Lung (tissue), 12 donors: ENCODE results near the gene PWWP2B. TPM values are rescaled to one million over a fixed set of nuclear protein-coding genes. Genes with fewer than 3 reads are reported as not detected.

ENCODE experiments used
- ATAC-seq: fragments of 200-7000 bp; cut with Tn5 transposase; one replicate; pipeline ENCODE4 v1.9.1; 2020; ENCODE audit warnings: moderate number of reproducible peaks; ENCODE audit not compliant: insufficient read depth, low FRiP score
- DNase-seq, 3 donors: peaks; one replicate each; pipeline ENCODE4 v3.0.0-alpha.2; 2013 to 2017
- H3K27ac ChIP-seq, 2 donors: one replicate each; pipeline ENCODE4 v1.5.1; 2013; ENCODE audit warnings: mild to moderate bottlenecking in 2 of 2, moderate library complexity in 2 of 2, control low read depth in 1 of 2, inconsistent platforms in 1 of 2, low read depth in 1 of 2, low read length in 1 of 2
- H3K27me3 ChIP-seq, 3 donors: one replicate each; pipeline ENCODE4 v1.5.1; 2013; ENCODE audit warnings: low read length in 2 of 3; ENCODE audit not compliant: control insufficient read depth in 3 of 3, insufficient read depth in 3 of 3
- H3K36me3 ChIP-seq, 4 donors: one replicate each; pipeline ENCODE4 v1.5.1; 2013; ENCODE audit warnings: low read length in 4 of 4, mild to moderate bottlenecking in 1 of 4, moderate library complexity in 1 of 4; ENCODE audit not compliant: control insufficient read depth in 4 of 4, insufficient read depth in 4 of 4
- H3K4me1 ChIP-seq, 5 donors: one replicate each; pipeline ENCODE4 v1.5.1; 2013; ENCODE audit warnings: low read length in 5 of 5, mild to moderate bottlenecking in 2 of 5, moderate library complexity in 1 of 5; ENCODE audit not compliant: control insufficient read depth in 5 of 5, insufficient read depth in 5 of 5
- H3K4me3 ChIP-seq: one replicate; pipeline ENCODE4 v1.5.1; 2013; ENCODE audit warnings: mild to moderate bottlenecking, control low read depth, moderate library complexity
- H3K9ac ChIP-seq, 2 donors: one replicate each; pipeline ENCODE4 v1.5.1; 2013; ENCODE audit warnings: low read length in 2 of 2, control low read depth in 1 of 2; ENCODE audit not compliant: insufficient read depth in 1 of 2
- H3K9me3 ChIP-seq, 4 donors: one replicate each; pipeline ENCODE4 v1.5.1; 2013; ENCODE audit warnings: low read length in 3 of 4, mild to moderate bottlenecking in 1 of 4, moderate library complexity in 1 of 4; ENCODE audit not compliant: control insufficient read depth in 4 of 4, insufficient read depth in 3 of 4
- WGBS, 2 donors: extraction: QIAGEN DNeasy Blood & Tissue Kit; methylation state at CpG; one replicate each; pipeline ENCODE4 v1.1.7; 2013; 5-methylcytosine and 5-hydroxymethylcytosine counted together
- polyA plus RNA-seq, 2 donors: library from polyadenylated mRNA; stranded (reverse); fragments of 200-250 nt; gene quantifications; one replicate each; pipeline ENCODE4 v1.2.1, GENCODE V29; 2013
- total RNA-seq, 2 donors: library from RNA; depleted of rRNA in 1 of 2; stranded (reverse); fragments of >200 nt in 1 of 2; gene quantifications; one replicate each; pipeline ENCODE4 v1.2.1, GENCODE V29; 2014 to 2021
- TF ChIP-seq, protein P1 (sequence below): IDR thresholded peaks from 2 replicates; pipeline ENCODE4 v1.5.1; 2012; ENCODE audit warnings: mild to moderate bottlenecking; ENCODE audit errors: control extremely low read depth, extremely low read depth
- donor health status: control.
- donor health status: control.
- donor health status: Bipolar disorder and iron deficiency.
- donor health status: healthy.
- donor health status: DM: yes; HTN: yes; CAD: no.

Gene PWWP2B
- total and polyA plus RNA-seq, 4 donors, result 20.1 to 33.4 (median 21.1) TPM

DNA sequence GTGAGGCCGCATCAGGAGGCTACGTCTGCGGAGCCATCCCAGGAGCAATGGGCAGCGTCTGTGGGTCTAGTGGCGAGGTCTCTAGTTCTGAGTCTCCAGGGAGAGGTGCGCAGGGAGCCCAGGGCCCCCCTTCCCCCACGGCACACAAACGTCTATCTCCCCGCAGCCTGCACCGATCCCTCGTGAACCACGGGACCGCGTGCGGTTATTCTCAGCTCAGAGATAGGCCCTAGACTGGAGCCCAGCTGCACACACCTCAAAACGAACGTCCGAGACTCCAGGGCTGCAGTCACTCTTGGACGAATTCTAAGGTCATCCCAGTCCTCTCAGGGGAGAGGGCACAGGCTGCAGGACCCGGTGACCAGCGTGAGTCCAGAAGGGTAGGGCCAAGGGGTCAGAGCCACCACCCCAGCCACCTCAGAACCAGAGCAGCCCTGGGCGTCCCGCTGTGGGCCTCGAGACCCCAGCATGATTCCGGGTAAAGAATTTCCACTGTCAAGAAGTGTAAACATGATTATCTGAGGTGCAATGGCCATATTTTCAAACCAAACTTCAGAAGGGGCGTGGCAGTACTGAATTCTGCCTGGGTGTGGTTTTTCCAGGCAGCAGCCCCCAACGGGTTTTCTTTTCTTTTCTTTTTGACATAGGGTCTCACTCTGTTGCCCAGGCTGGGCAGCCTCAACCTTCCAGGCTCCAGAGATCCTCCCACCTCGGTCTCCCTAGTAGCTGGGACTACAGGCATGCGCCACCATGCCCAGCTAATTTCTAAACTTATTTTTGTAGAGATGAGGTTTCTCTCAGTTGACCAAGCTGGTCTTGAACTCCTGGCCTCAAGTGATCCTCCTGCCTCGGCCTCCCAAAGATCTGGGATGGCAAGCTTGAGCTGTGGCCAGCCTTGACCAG is 57.5 kb downstream of the PWWP2B start:
- Histone ChIP-seq H3K27me3 (no peaks in the 10 kb centered on the region), H3K4me3 (no peak overlapping the region), H3K4me1 (peaks cover 0 to 25% (median 13%) of the 10 kb centered on the region in 5 donors), H3K9ac (no peak overlapping the region), H3K27ac (no peak overlapping the region), H3K36me3 (no peaks in the 10 kb centered on the region), H3K9me3 (no peaks in the 10 kb centered on the region)
- WGBS, 2 donors, result 91 to 94% methylated on average over 30 of the region's 30 CpGs
- DNase-seq, result no peak
- no peak for ATAC-seq
- TF ChIP-seq, protein P1, sequence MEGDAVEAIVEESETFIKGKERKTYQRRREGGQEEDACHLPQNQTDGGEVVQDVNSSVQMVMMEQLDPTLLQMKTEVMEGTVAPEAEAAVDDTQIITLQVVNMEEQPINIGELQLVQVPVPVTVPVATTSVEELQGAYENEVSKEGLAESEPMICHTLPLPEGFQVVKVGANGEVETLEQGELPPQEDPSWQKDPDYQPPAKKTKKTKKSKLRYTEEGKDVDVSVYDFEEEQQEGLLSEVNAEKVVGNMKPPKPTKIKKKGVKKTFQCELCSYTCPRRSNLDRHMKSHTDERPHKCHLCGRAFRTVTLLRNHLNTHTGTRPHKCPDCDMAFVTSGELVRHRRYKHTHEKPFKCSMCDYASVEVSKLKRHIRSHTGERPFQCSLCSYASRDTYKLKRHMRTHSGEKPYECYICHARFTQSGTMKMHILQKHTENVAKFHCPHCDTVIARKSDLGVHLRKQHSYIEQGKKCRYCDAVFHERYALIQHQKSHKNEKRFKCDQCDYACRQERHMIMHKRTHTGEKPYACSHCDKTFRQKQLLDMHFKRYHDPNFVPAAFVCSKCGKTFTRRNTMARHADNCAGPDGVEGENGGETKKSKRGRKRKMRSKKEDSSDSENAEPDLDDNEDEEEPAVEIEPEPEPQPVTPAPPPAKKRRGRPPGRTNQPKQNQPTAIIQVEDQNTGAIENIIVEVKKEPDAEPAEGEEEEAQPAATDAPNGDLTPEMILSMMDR, result no peak

DNA sequence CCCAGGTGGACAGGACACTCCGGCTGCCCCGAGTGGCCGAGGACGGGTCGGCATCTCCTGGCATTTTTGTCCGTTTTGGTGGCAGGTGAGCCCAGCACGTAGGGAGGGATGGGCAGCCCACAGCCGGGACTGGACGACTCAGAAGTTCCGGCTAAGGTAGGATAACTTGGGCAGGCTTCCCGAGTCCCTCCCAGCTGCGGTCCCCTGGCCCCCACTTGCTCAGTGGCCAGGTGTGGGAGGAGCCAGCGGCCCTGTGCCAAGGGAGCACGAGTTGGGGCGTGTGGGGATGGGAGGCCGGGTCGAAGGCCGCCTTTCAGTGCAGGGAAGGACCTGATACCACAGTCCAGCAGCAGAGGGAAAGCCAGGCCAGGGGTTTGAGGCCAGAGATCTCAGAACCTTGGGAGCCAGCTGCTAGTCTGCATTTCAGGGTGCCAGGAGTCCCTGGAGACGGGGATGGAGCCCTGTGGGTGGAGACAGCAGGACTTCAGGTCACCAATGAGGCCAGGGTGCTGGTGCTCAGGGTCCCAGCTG is 58.5 kb downstream of the PWWP2B start:
- Histone ChIP-seq H3K36me3 (no peaks in the 10 kb centered on the region), H3K9me3 (no peaks in the 10 kb centered on the region), H3K9ac (no peak overlapping the region), H3K27me3 (no peaks in the 10 kb centered on the region), H3K4me3 (no peak overlapping the region), H3K4me1 (peaks cover 0 to 24% (median 13%) of the 10 kb centered on the region in 5 donors), H3K27ac (no peak overlapping the region)
- no peak for DNase-seq
- TF ChIP-seq, protein P1, result no peak
- WGBS, 2 donors, result 88 to 95% methylated on average over 18 to 19 of the region's 19 CpGs
- no peak for ATAC-seq

DNA sequence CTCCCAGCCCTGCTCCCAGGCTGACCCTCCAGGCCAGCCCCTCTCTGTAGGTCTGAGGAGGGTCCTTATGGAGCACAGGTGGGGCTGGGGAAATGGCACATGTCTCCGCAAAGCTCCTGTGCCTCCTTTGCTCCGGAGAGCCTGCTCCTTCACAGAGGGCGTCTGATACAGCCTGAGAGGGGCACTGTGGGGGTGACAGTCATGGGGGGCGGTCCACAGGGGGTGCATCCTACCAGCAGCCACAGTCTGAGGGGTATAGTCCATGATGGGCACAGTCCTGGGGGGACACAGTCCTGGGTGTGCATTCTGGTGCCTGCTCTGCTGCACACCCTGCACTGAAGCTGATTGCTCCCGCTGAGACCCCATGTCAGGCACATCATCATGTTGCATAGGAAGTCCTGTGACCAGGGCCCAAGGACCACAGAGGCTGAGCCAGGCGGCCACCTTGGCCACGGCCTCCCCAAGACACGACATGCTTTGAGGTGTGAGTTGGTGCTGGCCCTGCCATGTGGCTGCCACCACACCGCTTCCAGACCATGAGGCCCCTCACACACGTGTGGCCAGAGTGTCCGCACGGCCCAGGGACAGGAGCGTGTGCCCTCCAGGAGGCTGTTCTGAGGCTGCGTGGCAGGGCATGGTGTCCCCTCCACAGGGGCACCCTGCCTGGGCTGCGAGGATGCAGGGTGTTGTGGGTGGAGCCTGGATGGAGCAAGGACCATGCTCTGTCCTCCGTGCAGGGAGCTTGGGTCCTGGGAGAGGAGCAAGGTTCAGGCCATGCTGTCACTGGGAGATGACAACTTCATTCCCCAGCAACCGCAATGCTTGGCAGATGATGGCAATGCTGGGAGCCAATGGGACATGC is 59.2 kb downstream of the PWWP2B start:
- TF ChIP-seq, protein P1, result no peak
- Histone ChIP-seq H3K9me3 (no peaks in the 10 kb centered on the region), H3K27ac (no peak overlapping the region), H3K4me1 (peaks cover 0 to 17% (median 13%) of the 10 kb centered on the region in 5 donors), H3K4me3 (no peak overlapping the region), H3K36me3 (no peaks in the 10 kb centered on the region), H3K9ac (no peak overlapping the region), H3K27me3 (no peaks in the 10 kb centered on the region)
- DNase-seq, result no peak
- 92 to 96% methylated on average over 17 of the region's 17 CpGs for WGBS, 2 donors
- no peak for ATAC-seq
